ENCODE measurements around the gene UGT1A6. TPM values are rescaled to one million over a fixed set of nuclear protein-coding genes. Genes with fewer than 3 reads are reported as not detected.

The UGT1A6 gene
- total RNA-seq, 1 donor from 2014 or later: not detected

DNA sequence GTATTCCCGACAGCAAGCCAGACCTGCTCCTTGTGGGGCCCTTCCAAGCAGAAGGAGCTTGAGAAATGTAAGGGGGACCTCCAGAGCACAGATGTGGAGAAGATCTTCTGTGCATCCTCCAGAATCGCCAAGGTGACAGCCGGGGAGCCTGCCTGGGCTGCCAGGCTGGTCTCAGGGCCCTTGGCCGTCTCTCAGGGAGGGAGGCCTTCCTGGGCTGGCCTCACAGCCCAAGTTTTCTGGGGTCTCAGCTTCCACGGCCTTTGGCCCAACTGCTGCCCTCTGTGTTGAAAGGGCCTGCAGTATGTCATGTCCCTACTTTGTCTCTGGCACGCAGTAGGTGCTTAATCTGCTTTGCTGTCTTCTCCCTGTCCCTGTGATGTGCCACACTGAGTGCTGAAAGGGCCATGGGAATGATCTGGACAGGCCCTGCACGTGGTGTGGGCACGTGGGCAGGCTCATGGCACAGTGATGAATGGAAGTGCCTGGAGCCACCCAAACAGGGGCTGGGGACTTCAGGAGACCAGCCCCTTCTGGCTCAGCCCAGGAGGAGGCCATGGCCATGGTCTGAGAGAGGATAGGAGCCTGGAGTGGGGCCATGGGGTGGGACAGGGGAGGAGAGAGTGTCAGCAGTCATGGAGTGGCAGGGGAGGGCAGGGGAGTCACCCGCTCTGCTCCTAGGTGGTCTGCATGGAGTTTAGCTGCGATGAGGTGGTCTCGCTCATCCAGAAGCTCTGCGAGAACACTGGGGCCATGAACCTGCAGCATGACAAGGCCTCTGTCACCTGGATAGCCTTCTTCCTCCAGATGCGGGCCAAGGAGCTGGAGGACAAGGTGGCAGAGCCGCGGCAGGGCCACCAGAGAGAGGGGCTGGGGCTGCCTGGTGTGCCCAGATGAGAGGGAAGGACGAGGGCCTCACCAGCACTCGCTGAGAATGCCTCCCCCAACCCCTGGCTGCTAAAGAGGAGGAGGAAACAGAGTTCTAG lies 126.2 kb downstream of the UGT1A6 start:
- Mint-ChIP-seq H3K9me3 (no peaks in the 10 kb centered on the region), H3K4me3 (no peak overlapping the region)

DNA sequence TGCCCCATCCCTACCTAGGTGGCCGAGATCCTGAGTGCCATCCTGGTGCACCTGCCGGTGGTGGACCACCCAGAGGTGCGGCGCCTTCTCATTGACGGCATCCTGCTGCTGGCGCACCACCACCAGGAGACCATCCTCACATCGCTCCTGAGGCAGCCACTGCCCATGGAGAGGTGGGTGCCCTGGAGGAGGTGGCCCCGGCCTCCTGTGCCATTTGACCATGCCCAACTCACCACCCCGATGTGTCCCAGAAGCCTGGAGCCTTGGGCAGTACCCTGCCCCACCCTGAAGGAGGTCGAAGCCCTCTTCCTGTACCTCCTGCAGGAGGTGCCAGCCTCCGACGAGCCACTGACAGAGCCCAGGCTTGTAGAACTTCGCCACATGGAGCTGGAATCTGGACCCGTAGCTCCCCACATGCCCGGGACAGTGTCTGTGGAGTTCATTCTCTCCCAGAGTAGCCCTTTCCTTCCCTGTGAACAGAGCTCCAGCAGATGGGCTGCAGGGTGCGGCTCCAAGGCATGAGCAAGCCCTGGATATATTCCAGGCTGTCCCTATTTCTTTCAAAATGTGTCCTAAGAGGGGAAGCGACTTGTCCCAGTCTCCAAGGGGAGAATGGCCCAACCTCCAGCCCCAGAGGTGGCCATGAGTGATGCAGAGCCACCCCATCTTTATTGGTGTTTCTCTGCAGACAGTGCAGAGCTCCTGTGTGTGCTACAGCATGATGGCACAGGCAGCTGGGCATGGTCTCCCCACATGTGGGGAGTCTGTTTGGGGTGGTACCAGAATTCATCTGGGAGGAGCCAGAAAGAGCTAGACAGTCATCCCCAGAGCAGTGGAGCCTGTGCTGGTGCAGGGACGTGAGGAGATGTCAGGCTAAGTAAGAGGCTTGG lies 127.4 kb downstream of the UGT1A6 start:
- Mint-ChIP-seq H3K4me1 (peaks cover 12% of the 10 kb centered on the region), H3K9me3 (no peaks in the 10 kb centered on the region), H3K27me3 (ENCODE audit: low read depth) (no peaks in the 10 kb centered on the region), H3K36me3 (ENCODE audit: low read depth) (no peaks in the 10 kb centered on the region), H3K27ac (ENCODE audit: unreplicated experiment) (peak overlapping the region; percentile 57), H3K4me3 (no peak overlapping the region)
- no peak for DNase-seq (ENCODE audit: low read depth, low spot score)
- TF ChIP-seq CTCF (conservative IDR thresholded peaks at IDR 0.05): no peak

More for the DNA sequence above, 126.2 kb downstream of the UGT1A6 start:
- TF ChIP-seq CTCF (conservative IDR thresholded peaks at IDR 0.05): no peak
- Mint-ChIP-seq H3K27me3 (ENCODE audit: low read depth) (no peaks in the 10 kb centered on the region), H3K4me1 (peaks cover 12% of the 10 kb centered on the region), H3K36me3 (ENCODE audit: low read depth) (no peaks in the 10 kb centered on the region), H3K27ac (ENCODE audit: unreplicated experiment) (no peak overlapping the region)
- no peak for DNase-seq (ENCODE audit: low read depth, low spot score)

- Mint-ChIP-seq H3K9me3 (no peaks in the 10 kb centered on the region), H3K4me1 (peaks cover 12% of the 10 kb centered on the region), H3K27ac (ENCODE audit: unreplicated experiment) (no peak overlapping the region), H3K36me3 (ENCODE audit: low read depth) (no peaks in the 10 kb centered on the region), H3K27me3 (ENCODE audit: low read depth) (no peaks in the 10 kb centered on the region), H3K4me3 (no peak overlapping the region)
- DNase-seq (ENCODE audit: low read depth, low spot score): no peak
- no peak for TF ChIP-seq CTCF (conservative IDR thresholded peaks at IDR 0.05)
Measured at GRCh38 chr2:233820774-233821105, 128.1 kb downstream of the UGT1A6 start.

DNA sequence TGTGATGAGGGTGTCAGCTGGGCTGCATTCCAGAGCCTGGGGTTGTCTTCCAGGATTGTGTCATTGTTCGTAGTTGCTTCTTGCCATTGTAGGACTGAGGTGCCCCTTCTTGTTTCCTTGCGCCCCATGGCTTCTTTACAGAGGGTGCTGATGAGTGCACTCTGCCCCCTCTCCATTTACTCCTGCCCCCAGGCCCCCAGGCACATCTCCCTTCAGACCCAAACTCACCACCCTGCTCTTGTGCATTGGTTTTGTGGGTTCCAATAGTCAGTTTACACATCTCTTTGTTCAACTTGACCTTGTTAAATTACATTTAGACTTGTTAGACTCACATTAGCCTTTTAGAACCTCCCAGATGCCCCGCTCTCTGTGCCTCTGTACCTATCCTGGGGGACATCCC lies 128.5 kb downstream of the UGT1A6 start:
- Mint-ChIP-seq H3K4me3 (no peak overlapping the region), H3K9me3 (no peaks in the 10 kb centered on the region), H3K27me3 (ENCODE audit: low read depth) (no peaks in the 10 kb centered on the region), H3K36me3 (ENCODE audit: low read depth) (no peaks in the 10 kb centered on the region), H3K27ac (ENCODE audit: unreplicated experiment) (no peak overlapping the region), H3K4me1 (peaks cover 9% of the 10 kb centered on the region)
- DNase-seq (ENCODE audit: low read depth, low spot score): no peak
- TF ChIP-seq CTCF (conservative IDR thresholded peaks at IDR 0.05): no peak

DNA sequence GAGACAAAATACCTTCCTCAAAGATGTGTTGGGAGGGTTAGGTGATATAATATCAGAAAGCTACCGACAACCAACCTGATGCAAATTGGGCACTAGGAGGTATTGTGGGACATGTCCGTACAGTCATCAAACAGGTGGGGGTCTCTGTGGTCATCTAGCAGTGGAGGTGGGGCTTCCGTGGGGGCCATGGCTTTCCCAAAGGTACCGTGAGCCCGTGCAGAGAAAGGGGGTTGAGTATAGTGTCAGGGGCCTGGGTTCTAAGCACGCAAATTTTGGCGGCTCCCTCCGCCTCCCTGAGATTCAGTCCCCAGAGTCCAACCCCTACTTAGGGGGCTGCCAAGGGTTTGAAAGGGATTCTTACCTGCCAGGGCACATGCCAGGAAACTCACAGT lies 129.0 kb downstream of the UGT1A6 start:
- Mint-ChIP-seq H3K36me3 (ENCODE audit: low read depth) (no peaks in the 10 kb centered on the region), H3K4me3 (no peak overlapping the region), H3K27ac (ENCODE audit: unreplicated experiment) (no peak overlapping the region), H3K4me1 (peaks cover 4% of the 10 kb centered on the region), H3K27me3 (ENCODE audit: low read depth) (no peaks in the 10 kb centered on the region), H3K9me3 (no peaks in the 10 kb centered on the region)
- no peak for DNase-seq (ENCODE audit: low read depth, low spot score)
- TF ChIP-seq CTCF (conservative IDR thresholded peaks at IDR 0.05): no peak

Measured in neural crest cell (in vitro differentiated cells).